DOHH2 (cell line): Measurements from ENCODE around the gene C4orf50.

Experiments
- H3F3A ChIP-seq: fragments of 200-600 bp; sonication (generic), shearing (Covaris generic); 2 replicates; pipeline ENCODE4 v1.6.0; 2016; ENCODE audit warnings: antibody characterized with exemption, mild to moderate bottlenecking; ENCODE audit not compliant: control insufficient read depth, insufficient read depth
- H3K27ac ChIP-seq: fragments of 200-600 bp; sonication (generic); 2 replicates; pipeline ENCODE4 v1.5.1; 2014; ENCODE audit warnings: low read depth, mild to moderate bottlenecking, low read length, moderate library complexity
- H3K27me3 ChIP-seq: fragments of 200-600 bp; sonication (generic); 2 replicates; pipeline ENCODE4 v1.6.1; 2014; ENCODE audit warnings: mild to moderate bottlenecking, low read length, mixed read lengths; ENCODE audit not compliant: control insufficient read depth
- H3K36me3 ChIP-seq: fragments of 200-600 bp; sonication (generic); 2 replicates; pipeline ENCODE4 v1.6.1; 2014; ENCODE audit warnings: mild to moderate bottlenecking, low read length, moderate library complexity, mixed read lengths; ENCODE audit not compliant: control insufficient read depth
- H3K4me1 ChIP-seq: fragments of 200-600 bp; sonication (generic); 2 replicates; pipeline ENCODE4 v1.6.1; 2014; ENCODE audit warnings: mild to moderate bottlenecking, low read length, mixed read lengths; ENCODE audit not compliant: control insufficient read depth
- H3K4me2 ChIP-seq: fragments of 200-600 bp; sonication (generic); 2 replicates; pipeline ENCODE4 v1.6.0; 2014; ENCODE audit warnings: mild to moderate bottlenecking, low read length, moderate library complexity
- H3K4me3 ChIP-seq: fragments of 200-600 bp; sonication (generic); 2 replicates; pipeline ENCODE4 v1.5.1; 2014; ENCODE audit warnings: mild to moderate bottlenecking, low read length, mixed read lengths
- H3K79me2 ChIP-seq: fragments of 200-600 bp; sonication (generic); 2 replicates; pipeline ENCODE4 v1.6.1; 2014; ENCODE audit warnings: mild to moderate bottlenecking, low read length, mixed read lengths; ENCODE audit not compliant: control insufficient read depth
- H3K9me2 ChIP-seq: fragments of 200-600 bp; sonication (generic); replicated peaks from 2 replicates; pipeline ENCODE4 v1.6.1; 2014; ENCODE audit warnings: mild to moderate bottlenecking, low read length, mixed read lengths; ENCODE audit not compliant: control insufficient read depth
- H3K9me3 ChIP-seq: fragments of 200-600 bp; sonication (generic); 2 replicates; pipeline ENCODE4 v1.6.1; 2014; ENCODE audit warnings: antibody characterized with exemption, low read length, mixed read lengths; ENCODE audit not compliant: control insufficient read depth, insufficient read depth
- H4K20me1 ChIP-seq: fragments of 200-600 bp; sonication (generic); 2 replicates; pipeline ENCODE4 v1.6.0; 2014; ENCODE audit warnings: low read depth, mild to moderate bottlenecking, antibody characterized with exemption, low read length, moderate library complexity; ENCODE audit not compliant: control insufficient read depth, insufficient read depth
- CTCF ChIP-seq: fragments of 200-600 bp; sonication (generic); IDR thresholded peaks from one replicate; pipeline ENCODE4 v1.5.1; 2014; ENCODE audit warnings: antibody characterized with exemption, mild to moderate bottlenecking, low read depth, low read length; ENCODE audit not compliant: poor library complexity, severe bottlenecking
- EZH2phosphoT487 ChIP-seq: fragments of 200-600 bp; sonication (generic); IDR thresholded peaks from 2 replicates; pipeline ENCODE4 v1.6.1; 2017; ENCODE audit warnings: borderline replicate concordance, mild to moderate bottlenecking, antibody characterized with exemption, low read length, moderate library complexity, mixed read lengths

The C4orf50 gene

GRCh38 chr4:5992828-5993321 lies 25.4 kb downstream of the C4orf50 start:
- Histone ChIP-seq H3K4me1 (peaks cover 8% of the 10 kb centered on the region), H3K4me2 (no peak overlapping the region)

GRCh38 chr4:5992171-5992827 lies 25.9 kb downstream of the C4orf50 start:
- Histone ChIP-seq H3K27ac (no peak overlapping the region), H3K4me3 (no peak overlapping the region), H3K79me2 (no peaks in the 10 kb centered on the region), H3K36me3 (no peaks in the 10 kb centered on the region), H3K9me2 (no peaks in the 10 kb centered on the region), H3F3A (no peaks in the 10 kb centered on the region), H3K27me3 (no peaks in the 10 kb centered on the region), H3K4me2 (no peak overlapping the region), H3K4me1 (peaks cover 8% of the 10 kb centered on the region), H3K9me3 (no peaks in the 10 kb centered on the region), H4K20me1 (no peaks in the 10 kb centered on the region)
- TF ChIP-seq EZH2phosphoT487, result no peak
- TF ChIP-seq CTCF, result no peak

More at GRCh38 chr4:5992828-5993321, 25.4 kb downstream of the C4orf50 start:
- H3K79me2 ChIP-seq, result no peaks in the 10 kb centered on the region
- no peaks in the 10 kb centered on the region for H3K36me3 ChIP-seq
- no peak overlapping the region for H3K27ac ChIP-seq
- TF ChIP-seq EZH2phosphoT487 (no peak), CTCF (no peak)
- H3F3A ChIP-seq, result no peaks in the 10 kb centered on the region
- no peaks in the 10 kb centered on the region for H4K20me1 ChIP-seq
- H3K4me3 ChIP-seq, result no peak overlapping the region
- H3K27me3 ChIP-seq, result no peaks in the 10 kb centered on the region
- no peaks in the 10 kb centered on the region for H3K9me2 ChIP-seq
- H3K9me3 ChIP-seq, result no peaks in the 10 kb centered on the region

GRCh38 chr4:5991405-5991804 lies 26.8 kb downstream of the C4orf50 start:
- Histone ChIP-seq H3K9me3 (no peaks in the 10 kb centered on the region), H3K79me2 (no peaks in the 10 kb centered on the region), H4K20me1 (no peaks in the 10 kb centered on the region), H3K4me1 (peaks cover 8% of the 10 kb centered on the region), H3K4me3 (no peak overlapping the region), H3K27ac (no peak overlapping the region), H3K4me2 (no peak overlapping the region), H3K9me2 (no peaks in the 10 kb centered on the region), H3K27me3 (no peaks in the 10 kb centered on the region), H3K36me3 (no peaks in the 10 kb centered on the region), H3F3A (no peaks in the 10 kb centered on the region)
- TF ChIP-seq CTCF (no peak), EZH2phosphoT487 (no peak)
